H9 (cell line): Measurements from ENCODE around the gene CCDC102A. TPM values are rescaled to one million over a fixed set of nuclear protein-coding genes. Genes with fewer than 3 reads are reported as not detected.

ENCODE experiments used
- DNase-seq: peaks from one replicate; pipeline ENCODE4 v3.0.0-alpha.2; 2017
- H2AFZ ChIP-seq: one replicate; pipeline ENCODE4 v1.6.1; 2013; ENCODE audit warnings: mild to moderate bottlenecking, low read length, control low read depth, moderate library complexity
- H2AK5ac ChIP-seq: 2 replicates; pipeline ENCODE4 v1.6.1; 2013; ENCODE audit warnings: low read length, control low read depth, mixed read lengths; ENCODE audit not compliant: insufficient read length
- H2BK120ac ChIP-seq: one replicate; pipeline ENCODE4 v1.6.1; 2013; ENCODE audit warnings: low read depth, mild to moderate bottlenecking, low read length, control low read depth, inconsistent platforms; ENCODE audit not compliant: poor library complexity, severe bottlenecking
- H2BK12ac ChIP-seq: 2 replicates; pipeline ENCODE4 v1.6.1; 2013; ENCODE audit warnings: low read length, control low read depth, mixed read lengths, low read depth; ENCODE audit not compliant: insufficient read length
- H2BK15ac ChIP-seq: 2 replicates; pipeline ENCODE4 v1.6.1; 2013; ENCODE audit warnings: low read depth, low read length, control low read depth
- H2BK20ac ChIP-seq: one replicate; pipeline ENCODE4 v1.6.1; 2013; ENCODE audit warnings: low read depth, mild to moderate bottlenecking, low read length, control low read depth, inconsistent platforms; ENCODE audit not compliant: poor library complexity, severe bottlenecking
- H2BK5ac ChIP-seq: 2 replicates; pipeline ENCODE4 v1.6.1; 2013; ENCODE audit warnings: low read length, control low read depth, mixed read lengths; ENCODE audit not compliant: insufficient read length
- H3K14ac ChIP-seq: 2 replicates; pipeline ENCODE4 v1.6.1; 2013; ENCODE audit warnings: low read length, control low read depth; ENCODE audit not compliant: insufficient read depth
- H3K18ac ChIP-seq: 2 replicates; pipeline ENCODE4 v1.6.1; 2013; ENCODE audit warnings: low read depth, mild to moderate bottlenecking, mixed read lengths, low read length, control low read depth; ENCODE audit not compliant: insufficient read length
- H3K23ac ChIP-seq: 2 replicates; pipeline ENCODE4 v1.6.1; 2013; ENCODE audit warnings: low read length, control low read depth, mixed read lengths, low read depth; ENCODE audit not compliant: insufficient read length
- H3K23me2 ChIP-seq: 2 replicates; pipeline ENCODE4 v1.6.1; 2013; ENCODE audit warnings: low read depth, mild to moderate bottlenecking, mixed read lengths, low read length, control low read depth; ENCODE audit not compliant: insufficient read length, poor library complexity, severe bottlenecking
- H3K27ac ChIP-seq: 2 replicates; pipeline ENCODE4 v1.5.1; 2013; ENCODE audit warnings: low read length, control low read depth, mixed read lengths, low read depth; ENCODE audit not compliant: insufficient read length
- H3K27me3 ChIP-seq: 2 replicates; pipeline ENCODE4 v1.6.1; 2013; ENCODE audit warnings: low read length, control low read depth, inconsistent platforms; ENCODE audit not compliant: insufficient read depth
- H3K4ac ChIP-seq: 2 replicates; pipeline ENCODE4 v1.6.1; 2013; ENCODE audit warnings: low read depth, mild to moderate bottlenecking, control low read depth, inconsistent platforms, low read length, moderate library complexity
- H3K4me1 ChIP-seq: 2 replicates; pipeline ENCODE4 v1.6.1; 2013; ENCODE audit warnings: low read length, control low read depth, inconsistent platforms; ENCODE audit not compliant: insufficient read depth
- H3K4me2 ChIP-seq: 2 replicates; pipeline ENCODE4 v1.6.1; 2013; ENCODE audit warnings: low read length, control low read depth, mixed read lengths; ENCODE audit not compliant: insufficient read length, insufficient read depth
- H3K56ac ChIP-seq: 2 replicates; pipeline ENCODE4 v1.6.1; 2013; ENCODE audit warnings: low read depth, mild to moderate bottlenecking, mixed read lengths, low read length, control low read depth; ENCODE audit not compliant: insufficient read length
- H3K79me1 ChIP-seq: 2 replicates; pipeline ENCODE4 v1.6.1; 2013; ENCODE audit warnings: low read depth, mild to moderate bottlenecking, moderate library complexity, low read length, control low read depth, inconsistent platforms; ENCODE audit not compliant: insufficient read depth, poor library complexity, severe bottlenecking
- H3K79me2 ChIP-seq: 2 replicates; pipeline ENCODE4 v1.6.1; 2013; ENCODE audit warnings: low read length, control low read depth, inconsistent platforms; ENCODE audit not compliant: insufficient read depth
- H3K9ac ChIP-seq: 2 replicates; pipeline ENCODE4 v1.6.1; 2013; ENCODE audit warnings: low read length, control low read depth, mixed read lengths; ENCODE audit not compliant: insufficient read length; ENCODE audit errors: extremely low read depth
- H3K9me3 ChIP-seq: one replicate; pipeline ENCODE4 v1.6.1; 2013; ENCODE audit warnings: low read depth, low read length, inconsistent platforms; ENCODE audit not compliant: control insufficient read depth
- H3T11ph ChIP-seq: one replicate; pipeline ENCODE4 v1.6.1; 2013; ENCODE audit warnings: mild to moderate bottlenecking, low read length, control low read depth, inconsistent platforms
- H4K20me1 ChIP-seq: one replicate; pipeline ENCODE4 v1.6.1; 2013; ENCODE audit not compliant: control insufficient read depth, insufficient read length, insufficient read depth
- H4K5ac ChIP-seq: 2 replicates; pipeline ENCODE4 v1.6.1; 2013; ENCODE audit warnings: low read depth, mild to moderate bottlenecking, mixed read lengths, low read length, control low read depth; ENCODE audit not compliant: insufficient read length
- H4K8ac ChIP-seq: replicated peaks from 2 replicates; pipeline ENCODE4 v1.6.1; 2013; ENCODE audit warnings: low read length, control low read depth, mixed read lengths, low read depth; ENCODE audit not compliant: insufficient read length
- H4K91ac ChIP-seq: 2 replicates; pipeline ENCODE4 v1.6.1; 2013; ENCODE audit warnings: low read depth, mild to moderate bottlenecking, moderate library complexity, mixed read lengths, low read length, control low read depth; ENCODE audit not compliant: insufficient read length
- H3K27ac Mint-ChIP-seq, 3 experiments: 2 replicates in 2 of 3; 3 replicates in 1 of 3; pipeline ENCODE4 v1.8.0; 2020 to 2021; ENCODE audit warnings: mixed read lengths in 3 of 3, mild to moderate bottlenecking in 1 of 3, moderate library complexity in 1 of 3
- H3K27me3 Mint-ChIP-seq: 2 replicates; pipeline ENCODE4 v1.8.0; 2021; ENCODE audit warnings: low read depth, mild to moderate bottlenecking, moderate library complexity, mixed read lengths
- H3K36me3 Mint-ChIP-seq, 3 experiments: 2 replicates in 2 of 3; 3 replicates in 1 of 3; pipeline ENCODE4 v1.8.0; 2020 to 2021; ENCODE audit warnings: low read depth in 3 of 3, mixed read lengths in 3 of 3; ENCODE audit not compliant: insufficient read depth in 1 of 3
- H3K4me1 Mint-ChIP-seq, 2 experiments: 2 replicates each; pipeline ENCODE4 v1.8.0; 2020; ENCODE audit warnings: mixed read lengths in 2 of 2
- H3K4me3 Mint-ChIP-seq, 2 experiments: 2 replicates in 1 of 2; 3 replicates in 1 of 2; pipeline ENCODE4 v1.8.0; 2020 to 2021; ENCODE audit warnings: mild to moderate bottlenecking in 2 of 2, mixed read lengths in 2 of 2, moderate library complexity in 1 of 2
- H3K9me3 Mint-ChIP-seq, 2 experiments: 2 replicates in 1 of 2; 3 replicates in 1 of 2; pipeline ENCODE4 v1.8.0; 2020; ENCODE audit warnings: mild to moderate bottlenecking in 2 of 2, mixed read lengths in 2 of 2, moderate library complexity in 1 of 2
- CTCF ChIP-seq: fragments of 200-600 bp; sonication (generic); conservative IDR thresholded peaks from 3 replicates; pipeline ENCODE4 v1.8.0; 2021; ENCODE audit warnings: antibody characterized with exemption, mild to moderate bottlenecking
- WGBS: extraction: QIAGEN DNeasy Blood & Tissue Kit; methylation state at CpG from one replicate; pipeline ENCODE4 v1.1.7; 2013; ENCODE audit warnings: missing lambda C conversion rate, low lambda C conversion rate, mixed read lengths; ENCODE audit not compliant: insufficient read length; ENCODE audit errors: extremely low coverage; 5-methylcytosine and 5-hydroxymethylcytosine counted together
- total RNA-seq: library from RNA; stranded (reverse); gene quantifications from 2 replicates; pipeline ENCODE4 v1.2.1, GENCODE V29; 2021

The CCDC102A gene
- total RNA-seq, 1 experiment from 2014 or later = 8.2 TPM

GRCh38 chr16:57479976-57480753 lies 56.2 kb downstream of the CCDC102A start:
- WGBS = no CpG with 5 or more reads among the region's 15 CpGs
- Histone ChIP-seq H2BK5ac (no peak overlapping the region), H2BK15ac (no peak overlapping the region), H3T11ph (no peak overlapping the region), H2AK5ac (no peak overlapping the region), H4K8ac (no peak overlapping the region), H3K4me2 (peak overlapping the region; percentile 77), H3K79me2 (no peaks in the 10 kb centered on the region), H3K23me2 (peaks cover 8% of the 10 kb centered on the region), H3K9ac (no peak overlapping the region), H4K5ac (no peak overlapping the region), H4K91ac (no peak overlapping the region), H3K14ac (no peak overlapping the region), H4K20me1 (no peaks in the 10 kb centered on the region), H3K4me1 (peaks cover 3% of the 10 kb centered on the region; the same call in 1 of the 2 replicates), H2BK20ac (no peak overlapping the region), H3K27me3 (no peaks in the 10 kb centered on the region), H3K56ac (no peak overlapping the region), H3K9me3 (no peaks in the 10 kb centered on the region), H3K23ac (no peak overlapping the region), H2BK120ac (no peak overlapping the region), H2BK12ac (no peak overlapping the region), H3K27ac (no peak overlapping the region), H3K79me1 (no peaks in the 10 kb centered on the region), H3K4ac (no peak overlapping the region), H2AFZ (no peak overlapping the region), H3K18ac (no peak overlapping the region)
- H3K9me3 Mint-ChIP-seq = no peaks in the 10 kb centered on the region
- peaks cover 0 to 4% (median 3%) of the 10 kb centered on the region in 3 experiments; a peak in 4 of 7 replicates for H3K36me3 Mint-ChIP-seq
- H3K4me1 Mint-ChIP-seq = peaks cover 25 to 57% of the 10 kb centered on the region in 2 experiments
- H3K27ac Mint-ChIP-seq = peak overlapping the region in 1 of 3 experiments; percentile 95; a peak in 2 of 7 replicates
- peak overlapping the region; percentile 75 to 86 for H3K4me3 Mint-ChIP-seq
- H3K27me3 Mint-ChIP-seq = peaks cover 24% of the 10 kb centered on the region
- no peak for DNase-seq
- TF ChIP-seq CTCF = no peak
